Left lobe of liver (tissue), 2 donors: ENCODE results near the gene MBNL1. TPM values are rescaled to one million over a fixed set of nuclear protein-coding genes. Genes with fewer than 3 reads are reported as not detected.
A peak's percentile ranks its signal among the peaks of the same experiment; 100 is the strongest.

Source experiments
- ATAC-seq: fragments of 200-7000 bp; cut with Tn5 transposase; one replicate; pipeline ENCODE4 v1.9.1; 2020; ENCODE audit warnings: mild to moderate bottlenecking, moderate library complexity
- DNase-seq: peaks from one replicate; pipeline ENCODE4 v3.0.0-alpha.2; 2020; ENCODE audit warnings: low spot score
- total RNA-seq: library from RNA; stranded (reverse); gene quantifications from one replicate; pipeline ENCODE4 v1.2.1, GENCODE V29; 2021
- donor health status: DM: no; HTN: no; CAD: no; lungs with moderate emphysema.
- donor health status: DM: no; HTN: yes; CAD: no.

The MBNL1 gene
- total RNA-seq = 48.4 TPM

- ATAC-seq = peak; percentile 87
- peak; percentile 87 for DNase-seq
Observed at GRCh38 chr3:152268555-152269055, at the start of gene MBNL1. Gene MBNL1, plus strand, starts transcription at chr3:152268929. Its CDS starts 31,265 bp downstream, at chr3:152300194.

GRCh38 chr3:152219216-152219615 is 49.5 kb upstream of the MBNL1 start:
- ATAC-seq = no peak
- DNase-seq = no peak

GRCh38 chr3:152219769-152220255 is 48.9 kb upstream of the MBNL1 start:
- DNase-seq (no peak), ATAC-seq (no peak)

GRCh38 chr3:152222327-152222726 is 46.4 kb upstream of the MBNL1 start:
- ATAC-seq (no peak), DNase-seq (no peak)

GRCh38 chr3:152225201-152225600 is 43.5 kb upstream of the MBNL1 start:
- ATAC-seq (no peak), DNase-seq (no peak)

- no peak for ATAC-seq
- DNase-seq = no peak
Observed at GRCh38 chr3:152226176-152226575, 42.6 kb upstream of the MBNL1 start.

- DNase-seq (no peak), ATAC-seq (no peak)
Observed at GRCh38 chr3:152227027-152227426, 41.7 kb upstream of the MBNL1 start.

- peak; percentile 70 for ATAC-seq
Observed at GRCh38 chr3:152229692-152230091, 39.0 kb upstream of the MBNL1 start.

GRCh38 chr3:152230370-152230769 is 38.4 kb upstream of the MBNL1 start:
- ATAC-seq = no peak
- no peak for DNase-seq

More at GRCh38 chr3:152229692-152230091, 39.0 kb upstream of the MBNL1 start:
- DNase-seq = no peak

- no peak for ATAC-seq
Observed at GRCh38 chr3:152232001-152232400, 36.7 kb upstream of the MBNL1 start.

GRCh38 chr3:152232679-152233078 is 36.0 kb upstream of the MBNL1 start:
- DNase-seq = no peak
- ATAC-seq = no peak

More at GRCh38 chr3:152232001-152232400, 36.7 kb upstream of the MBNL1 start:
- DNase-seq = no peak

GRCh38 chr3:152234657-152235375 is 33.9 kb upstream of the MBNL1 start:
- DNase-seq = no peak
- no peak for ATAC-seq

- ATAC-seq = no peak
- no peak for DNase-seq
Observed at GRCh38 chr3:152235709-152236298, 32.9 kb upstream of the MBNL1 start.

GRCh38 chr3:152236716-152237115 is 32.0 kb upstream of the MBNL1 start:
- DNase-seq = no peak
- no peak for ATAC-seq

- DNase-seq (no peak), ATAC-seq (no peak)
Observed at GRCh38 chr3:152241142-152242017, 27.3 kb upstream of the MBNL1 start.

GRCh38 chr3:152243301-152243711 is 25.4 kb upstream of the MBNL1 start:
- ATAC-seq = peak; percentile 39

GRCh38 chr3:152243721-152244516 is 24.8 kb upstream of the MBNL1 start:
- DNase-seq = no peak
- ATAC-seq = no peak

More at GRCh38 chr3:152243301-152243711, 25.4 kb upstream of the MBNL1 start:
- DNase-seq = no peak

GRCh38 chr3:152244517-152244888 is 24.2 kb upstream of the MBNL1 start:
- no peak for ATAC-seq

GRCh38 chr3:152245498-152246170 is 23.1 kb upstream of the MBNL1 start:
- DNase-seq (no peak), ATAC-seq (no peak)

More at GRCh38 chr3:152244517-152244888, 24.2 kb upstream of the MBNL1 start:
- no peak for DNase-seq

GRCh38 chr3:152251916-152252315 is 16.8 kb upstream of the MBNL1 start:
- ATAC-seq (no peak), DNase-seq (no peak)
